ENCODE measurements around the gene SPOCK1. TPM values are rescaled to one million over a fixed set of nuclear protein-coding genes. Genes with fewer than 3 reads are reported as not detected.

SPOCK1 gene
- total and polyA plus RNA-seq, 9 of the 15 experiments (the other 6 are each of a cell fraction or from before 2014, with no cell fraction given) = 0.01 to 0.35 (median 0.04) TPM; not detected in 6

GRCh38 chr5:137004279-137004678, 494.8 kb downstream of the SPOCK1 start (continued):
- no peak for TF ChIP-seq ATF6 (CRISPR knock-in tag; IDR thresholded peaks at IDR 0.05)
- TF ChIP-seq, protein P1, sequence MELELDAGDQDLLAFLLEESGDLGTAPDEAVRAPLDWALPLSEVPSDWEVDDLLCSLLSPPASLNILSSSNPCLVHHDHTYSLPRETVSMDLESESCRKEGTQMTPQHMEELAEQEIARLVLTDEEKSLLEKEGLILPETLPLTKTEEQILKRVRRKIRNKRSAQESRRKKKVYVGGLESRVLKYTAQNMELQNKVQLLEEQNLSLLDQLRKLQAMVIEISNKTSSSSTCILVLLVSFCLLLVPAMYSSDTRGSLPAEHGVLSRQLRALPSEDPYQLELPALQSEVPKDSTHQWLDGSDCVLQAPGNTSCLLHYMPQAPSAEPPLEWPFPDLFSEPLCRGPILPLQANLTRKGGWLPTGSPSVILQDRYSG (tag; conservative IDR thresholded peaks at IDR 0.05; ENCODE audit: low read depth) = no peak
- TF ChIP-seq NFE2L1 (tag; IDR thresholded peaks at IDR 0.05; ENCODE audit: borderline replicate concordance, low read depth) = no peak
- TF ChIP-seq CBFB (CRISPR knock-in tag; IDR thresholded peaks at IDR 0.05) = no peak
- TF ChIP-seq ZNF695 (CRISPR knock-in tag; IDR thresholded peaks at IDR 0.05) = no peak
- no peak for TF ChIP-seq HMGN3 (IDR thresholded peaks at IDR 0.05; ENCODE audit: borderline replicate concordance, extremely low read depth, insufficient read length, low read depth, low read length)
- TF ChIP-seq, protein P2, sequence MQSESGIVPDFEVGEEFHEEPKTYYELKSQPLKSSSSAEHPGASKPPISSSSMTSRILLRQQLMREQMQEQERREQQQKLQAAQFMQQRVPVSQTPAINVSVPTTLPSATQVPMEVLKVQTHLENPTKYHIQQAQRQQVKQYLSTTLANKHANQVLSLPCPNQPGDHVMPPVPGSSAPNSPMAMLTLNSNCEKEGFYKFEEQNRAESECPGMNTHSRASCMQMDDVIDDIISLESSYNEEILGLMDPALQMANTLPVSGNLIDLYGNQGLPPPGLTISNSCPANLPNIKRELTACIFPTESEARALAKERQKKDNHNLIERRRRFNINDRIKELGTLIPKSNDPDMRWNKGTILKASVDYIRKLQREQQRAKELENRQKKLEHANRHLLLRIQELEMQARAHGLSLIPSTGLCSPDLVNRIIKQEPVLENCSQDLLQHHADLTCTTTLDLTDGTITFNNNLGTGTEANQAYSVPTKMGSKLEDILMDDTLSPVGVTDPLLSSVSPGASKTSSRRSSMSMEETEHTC (IDR thresholded peaks at IDR 0.05) = no peak
- TF ChIP-seq ZNF408 (CRISPR knock-in tag; IDR thresholded peaks at IDR 0.05; ENCODE audit: low read depth) = no peak
- no peak for TF ChIP-seq U2AF2 (optimal IDR thresholded peaks at IDR 0.05; ENCODE audit: low read depth, low read length)
- no peak for TF ChIP-seq NR2C2 (CRISPR knock-in tag; IDR thresholded peaks at IDR 0.05)
- no peak for TF ChIP-seq NR2C2 (tag; IDR thresholded peaks at IDR 0.05)
- no peak for TF ChIP-seq TAF7 (tag; IDR thresholded peaks at IDR 0.05)
- no peak for TF ChIP-seq ZBED1 (IDR thresholded peaks at IDR 0.05)
- no peak for TF ChIP-seq ZSCAN29 (IDR thresholded peaks at IDR 0.05)
- TF ChIP-seq TEAD4 (IDR thresholded peaks at IDR 0.05; ENCODE audit: low read length) = no peak
- no peak for TF ChIP-seq TEAD4 (CRISPR knock-in tag; IDR thresholded peaks at IDR 0.05; ENCODE audit: borderline replicate concordance)
- no peak for TF ChIP-seq JUN (IDR thresholded peaks at IDR 0.05; ENCODE audit: borderline replicate concordance, low read depth, low read length)
- no peak for TF ChIP-seq JUN (CRISPR knock-in tag; IDR thresholded peaks at IDR 0.05; ENCODE audit: borderline replicate concordance)
- no peak for TF ChIP-seq ZNF77 (CRISPR knock-in tag; IDR thresholded peaks at IDR 0.05)
- no peak for TF ChIP-seq MAZ (CRISPR knock-in tag; conservative IDR thresholded peaks at IDR 0.05 in 1 of 2, IDR thresholded peaks at IDR 0.05 in 1 of 2)
